Vagina (tissue), 2 donors: ENCODE measurements around the gene SH3RF2.

ENCODE experiments used
- POLR2A ChIP-seq, 2 donors: fragments of 450-650 bp; IDR thresholded peaks; one replicate each; pipeline ENCODE4 v1.6.1; 2017; ENCODE audit warnings: antibody characterized with exemption in 2 of 2, mild to moderate bottlenecking in 2 of 2, moderate library complexity in 2 of 2
- POLR2AphosphoS5 ChIP-seq, 2 donors: sonication (generic); formaldehyde crosslinking; IDR thresholded peaks; one replicate each; pipeline ENCODE4 v1.9.0; 2017; ENCODE audit warnings: antibody characterized with exemption in 2 of 2, mild to moderate bottlenecking in 2 of 2, low read depth in 1 of 2; ENCODE audit not compliant: insufficient read depth in 1 of 2
- TF ChIP-seq, protein P1 (sequence below), 3 experiments: fragments of 450-650 bp in 2 of 3; fragments of 200-600 bp in 1 of 3; sonication (generic) in 1 of 3; IDR thresholded peaks; one replicate each; pipeline ENCODE4 v1.5.1; 2017 to 2019; ENCODE audit warnings: antibody characterized with exemption in 3 of 3, mild to moderate bottlenecking in 2 of 3, moderate library complexity in 2 of 3

DNA sequence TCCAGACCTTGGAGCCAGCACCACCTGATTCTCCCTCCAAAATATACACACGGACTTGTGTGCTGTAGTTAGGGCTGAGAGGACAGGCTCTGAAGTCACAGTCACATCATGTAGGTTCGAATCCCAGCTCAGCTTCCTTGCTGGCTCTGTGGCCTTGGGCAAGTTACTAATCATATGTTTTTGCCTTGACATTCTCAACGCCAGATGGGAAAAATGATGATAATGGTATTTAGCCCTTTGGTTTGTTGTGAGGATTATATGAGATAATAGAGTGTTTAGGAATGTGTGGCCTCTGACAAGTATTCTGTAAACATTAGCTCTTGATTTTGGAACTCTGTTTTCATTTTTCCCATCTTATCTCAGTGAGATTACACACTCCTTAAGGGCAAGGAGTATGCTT, 96.5 kb downstream of the SH3RF2 start:
- TF ChIP-seq, protein P1, sequence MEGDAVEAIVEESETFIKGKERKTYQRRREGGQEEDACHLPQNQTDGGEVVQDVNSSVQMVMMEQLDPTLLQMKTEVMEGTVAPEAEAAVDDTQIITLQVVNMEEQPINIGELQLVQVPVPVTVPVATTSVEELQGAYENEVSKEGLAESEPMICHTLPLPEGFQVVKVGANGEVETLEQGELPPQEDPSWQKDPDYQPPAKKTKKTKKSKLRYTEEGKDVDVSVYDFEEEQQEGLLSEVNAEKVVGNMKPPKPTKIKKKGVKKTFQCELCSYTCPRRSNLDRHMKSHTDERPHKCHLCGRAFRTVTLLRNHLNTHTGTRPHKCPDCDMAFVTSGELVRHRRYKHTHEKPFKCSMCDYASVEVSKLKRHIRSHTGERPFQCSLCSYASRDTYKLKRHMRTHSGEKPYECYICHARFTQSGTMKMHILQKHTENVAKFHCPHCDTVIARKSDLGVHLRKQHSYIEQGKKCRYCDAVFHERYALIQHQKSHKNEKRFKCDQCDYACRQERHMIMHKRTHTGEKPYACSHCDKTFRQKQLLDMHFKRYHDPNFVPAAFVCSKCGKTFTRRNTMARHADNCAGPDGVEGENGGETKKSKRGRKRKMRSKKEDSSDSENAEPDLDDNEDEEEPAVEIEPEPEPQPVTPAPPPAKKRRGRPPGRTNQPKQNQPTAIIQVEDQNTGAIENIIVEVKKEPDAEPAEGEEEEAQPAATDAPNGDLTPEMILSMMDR (IDR thresholded peaks at IDR 0.05) = no peak
- TF ChIP-seq POLR2AphosphoS5 (IDR thresholded peaks at IDR 0.05; ENCODE audit: insufficient read depth in 1 of 2, low read depth in 1 of 2) (no peak), POLR2A (IDR thresholded peaks at IDR 0.05) (no peak)
